GM19324 (cell line): ENCODE results near the gene VWA5B1.

Experiments used
- ATAC-seq: cut with Tn5 transposase; IDR thresholded peaks from one replicate; pipeline ENCODE4 v1.9.1; 2021; ENCODE audit warnings: mild to moderate bottlenecking, moderate library complexity; ENCODE audit not compliant: unreplicated experiment, low FRiP score

VWA5B1 gene

DNA sequence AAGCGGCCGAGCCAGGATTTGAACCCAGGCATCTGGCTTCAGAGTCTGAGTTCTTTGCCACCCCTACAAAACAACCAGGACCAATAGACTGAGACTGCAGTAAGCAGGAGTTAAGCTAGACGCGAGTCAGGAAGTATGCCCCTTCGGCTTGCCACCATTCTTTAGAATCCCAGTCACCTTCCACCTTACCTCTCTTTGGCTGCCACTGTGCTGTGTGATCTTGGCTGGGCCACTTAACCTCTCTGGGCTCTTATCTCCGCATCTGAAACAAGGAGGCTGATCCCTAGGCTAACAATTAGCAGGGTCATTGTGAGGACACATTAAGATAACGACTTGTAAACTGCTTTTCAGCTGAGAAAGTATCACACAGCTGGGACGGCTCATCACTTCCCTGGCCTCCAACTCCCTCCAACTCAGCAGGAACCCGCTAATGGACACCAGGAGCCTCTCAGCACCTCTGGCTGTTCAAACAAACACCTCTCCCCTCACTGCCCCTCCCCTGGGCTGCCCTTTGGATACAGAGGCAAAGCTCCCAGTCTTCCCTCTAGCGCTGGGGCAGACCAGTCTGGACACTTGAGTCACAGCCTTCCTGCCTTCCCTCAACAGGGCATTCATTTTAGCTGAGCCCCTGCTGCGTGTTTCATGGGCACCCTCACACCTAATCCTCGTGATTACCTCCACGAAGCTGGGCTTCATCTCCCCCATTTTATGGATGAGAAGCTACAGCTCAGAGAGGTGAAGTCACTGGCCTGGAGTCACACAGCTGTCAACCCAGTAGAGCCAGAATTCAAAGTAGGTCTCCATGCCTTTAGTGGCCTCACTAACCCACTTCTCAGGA is 112.1 kb downstream of the VWA5B1 start:
- ATAC-seq = no peak

DNA sequence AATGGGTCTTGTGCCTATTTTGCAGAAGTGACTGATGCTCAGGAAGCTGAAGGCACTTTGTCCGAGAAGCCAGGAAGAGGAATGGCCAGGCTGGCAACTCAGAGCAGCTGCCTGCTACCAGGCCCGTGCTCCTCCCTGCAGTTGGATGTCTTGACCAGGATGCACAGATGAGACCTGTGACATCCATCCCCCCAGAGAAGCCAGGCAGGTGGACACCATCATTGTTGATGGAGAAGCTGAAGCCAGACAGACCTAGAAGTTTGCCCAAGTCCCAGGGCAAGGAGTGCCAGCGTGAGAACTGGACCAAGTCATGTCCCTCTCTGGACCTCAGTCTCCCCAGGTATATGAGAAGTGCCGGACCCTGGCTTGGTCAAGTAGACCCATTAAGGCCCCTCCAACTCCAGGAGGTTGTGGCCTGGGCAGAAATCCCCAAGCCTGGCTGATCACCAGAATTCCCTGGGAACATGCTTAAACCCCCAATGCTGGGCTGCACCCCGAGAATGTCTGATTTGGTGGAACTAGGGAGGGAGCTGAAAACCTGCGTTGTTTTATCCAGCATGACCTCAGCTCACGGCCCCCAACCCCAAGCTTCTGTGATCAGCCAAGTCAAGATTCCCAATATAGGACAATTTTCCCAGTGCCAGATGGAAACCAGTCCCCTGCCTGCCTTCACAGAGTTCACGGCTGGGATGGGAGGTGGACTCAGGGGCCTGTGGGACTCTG is 112.9 kb downstream of the VWA5B1 start:
- ATAC-seq = no peak

- no peak for ATAC-seq
Observed at GRCh38 chr1:20404466-20404865, 113.8 kb downstream of the VWA5B1 start.
